DOHH2 (cell line): ENCODE data around the gene HNRNPA0.
"Not testable (repeated sequence)": the region's sequence is repeated elsewhere in the genome, so short reads cannot be mapped to it uniquely, and the experiment has no call there.

Experiments
- H3F3A ChIP-seq: fragments of 200-600 bp; sonication (generic), shearing (Covaris generic); 2 replicates; pipeline ENCODE4 v1.6.0; 2016; ENCODE audit warnings: antibody characterized with exemption, mild to moderate bottlenecking; ENCODE audit not compliant: control insufficient read depth, insufficient read depth
- H3K27ac ChIP-seq: fragments of 200-600 bp; sonication (generic); 2 replicates; pipeline ENCODE4 v1.5.1; 2014; ENCODE audit warnings: low read depth, mild to moderate bottlenecking, low read length, moderate library complexity
- H3K27me3 ChIP-seq: fragments of 200-600 bp; sonication (generic); 2 replicates; pipeline ENCODE4 v1.6.1; 2014; ENCODE audit warnings: mild to moderate bottlenecking, low read length, mixed read lengths; ENCODE audit not compliant: control insufficient read depth
- H3K36me3 ChIP-seq: fragments of 200-600 bp; sonication (generic); 2 replicates; pipeline ENCODE4 v1.6.1; 2014; ENCODE audit warnings: mild to moderate bottlenecking, low read length, moderate library complexity, mixed read lengths; ENCODE audit not compliant: control insufficient read depth
- H3K4me1 ChIP-seq: fragments of 200-600 bp; sonication (generic); 2 replicates; pipeline ENCODE4 v1.6.1; 2014; ENCODE audit warnings: mild to moderate bottlenecking, low read length, mixed read lengths; ENCODE audit not compliant: control insufficient read depth
- H3K4me2 ChIP-seq: fragments of 200-600 bp; sonication (generic); 2 replicates; pipeline ENCODE4 v1.6.0; 2014; ENCODE audit warnings: mild to moderate bottlenecking, low read length, moderate library complexity
- H3K4me3 ChIP-seq: fragments of 200-600 bp; sonication (generic); 2 replicates; pipeline ENCODE4 v1.5.1; 2014; ENCODE audit warnings: mild to moderate bottlenecking, low read length, mixed read lengths
- H3K79me2 ChIP-seq: fragments of 200-600 bp; sonication (generic); 2 replicates; pipeline ENCODE4 v1.6.1; 2014; ENCODE audit warnings: mild to moderate bottlenecking, low read length, mixed read lengths; ENCODE audit not compliant: control insufficient read depth
- H3K9me2 ChIP-seq: fragments of 200-600 bp; sonication (generic); replicated peaks from 2 replicates; pipeline ENCODE4 v1.6.1; 2014; ENCODE audit warnings: mild to moderate bottlenecking, low read length, mixed read lengths; ENCODE audit not compliant: control insufficient read depth
- H3K9me3 ChIP-seq: fragments of 200-600 bp; sonication (generic); 2 replicates; pipeline ENCODE4 v1.6.1; 2014; ENCODE audit warnings: antibody characterized with exemption, low read length, mixed read lengths; ENCODE audit not compliant: control insufficient read depth, insufficient read depth
- H4K20me1 ChIP-seq: fragments of 200-600 bp; sonication (generic); 2 replicates; pipeline ENCODE4 v1.6.0; 2014; ENCODE audit warnings: low read depth, mild to moderate bottlenecking, antibody characterized with exemption, low read length, moderate library complexity; ENCODE audit not compliant: control insufficient read depth, insufficient read depth
- CTCF ChIP-seq: fragments of 200-600 bp; sonication (generic); IDR thresholded peaks from one replicate; pipeline ENCODE4 v1.5.1; 2014; ENCODE audit warnings: antibody characterized with exemption, mild to moderate bottlenecking, low read depth, low read length; ENCODE audit not compliant: poor library complexity, severe bottlenecking
- EZH2phosphoT487 ChIP-seq: fragments of 200-600 bp; sonication (generic); IDR thresholded peaks from 2 replicates; pipeline ENCODE4 v1.6.1; 2017; ENCODE audit warnings: borderline replicate concordance, mild to moderate bottlenecking, antibody characterized with exemption, low read length, moderate library complexity, mixed read lengths

The HNRNPA0 gene

GRCh38 chr5:137791387-137791786, 37.2 kb upstream of the HNRNPA0 start:
- Histone ChIP-seq H3K27me3 (no peaks in the 10 kb centered on the region), H3K9me3 (no peaks in the 10 kb centered on the region), H3K9me2 (no peaks in the 10 kb centered on the region), H3F3A (no peaks in the 10 kb centered on the region), H3K4me3 (no peak overlapping the region), H4K20me1 (no peaks in the 10 kb centered on the region), H3K27ac (no peak overlapping the region), H3K4me1 (peaks cover 16% of the 10 kb centered on the region), H3K79me2 (no peaks in the 10 kb centered on the region), H3K36me3 (no peaks in the 10 kb centered on the region), H3K4me2 (no peak overlapping the region)
- TF ChIP-seq CTCF (no peak), EZH2phosphoT487 (no peak)

DNA sequence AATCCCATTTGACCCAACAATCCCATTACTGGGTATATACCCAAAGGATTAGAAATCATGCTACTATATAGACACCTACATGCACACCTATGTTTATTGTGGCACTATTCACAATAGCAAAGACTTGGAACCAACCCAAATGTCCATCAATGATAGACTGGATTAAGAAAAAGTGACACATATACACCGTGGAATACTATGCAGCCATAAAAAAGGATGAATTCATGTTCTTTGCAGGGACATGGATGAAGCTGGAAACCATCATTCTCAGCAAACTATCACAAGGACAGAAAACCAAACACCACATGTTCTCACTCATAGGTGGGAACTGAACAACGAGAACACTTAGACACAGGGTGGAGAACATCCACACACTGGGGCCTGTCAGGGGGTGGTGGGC, 34.4 kb upstream of the HNRNPA0 start:
- H3K4me1 ChIP-seq: peaks cover 17% of the 10 kb centered on the region
- not testable (repeated sequence) for H3F3A ChIP-seq, H3K9me2 ChIP-seq, H3K4me2 ChIP-seq, H3K36me3 ChIP-seq, H3K27ac ChIP-seq, H3K9me3 ChIP-seq, H3K27me3 ChIP-seq, H3K79me2 ChIP-seq, H4K20me1 ChIP-seq, H3K4me3 ChIP-seq

- Histone ChIP-seq H4K20me1 (no peaks in the 10 kb centered on the region), H3K4me2 (no peak overlapping the region; the same call in 1 of the 2 replicates), H3K79me2 (no peaks in the 10 kb centered on the region), H3K36me3 (no peaks in the 10 kb centered on the region), H3F3A (no peaks in the 10 kb centered on the region), H3K4me1 (peaks cover 29% of the 10 kb centered on the region), H3K27me3 (no peaks in the 10 kb centered on the region), H3K4me3 (no peak overlapping the region), H3K9me3 (no peaks in the 10 kb centered on the region), H3K27ac (no peak overlapping the region), H3K9me2 (no peaks in the 10 kb centered on the region)
- TF ChIP-seq EZH2phosphoT487 (no peak), CTCF (no peak)
These were observed 28.9 kb upstream of the HNRNPA0 start for GRCh38 chr5:137782984-137783536.

DNA sequence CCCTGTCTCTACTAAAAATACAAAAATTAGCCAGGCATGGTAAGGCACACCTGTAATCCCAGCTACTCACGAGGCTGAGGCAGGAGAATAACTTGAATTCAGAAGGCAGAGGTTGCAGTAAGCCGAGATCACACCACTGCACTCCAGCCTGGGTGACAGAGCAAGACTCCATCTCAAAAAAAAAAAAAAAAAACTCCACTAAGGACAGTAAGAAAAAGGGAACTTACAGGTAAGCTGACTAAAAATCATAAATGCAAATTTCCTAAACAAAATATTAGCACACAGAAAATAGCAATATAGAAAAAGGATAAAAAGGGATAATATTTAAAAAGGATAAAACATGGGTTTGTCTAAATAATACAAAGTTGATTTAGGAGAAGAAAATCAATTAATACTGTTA, 27.9 kb upstream of the HNRNPA0 start:
- no peaks in the 10 kb centered on the region for H3K9me3 ChIP-seq
- TF ChIP-seq EZH2phosphoT487: no peak
- TF ChIP-seq CTCF: no peak
- no peaks in the 10 kb centered on the region for H4K20me1 ChIP-seq
- H3K4me1 ChIP-seq: peaks cover 23% of the 10 kb centered on the region
- H3K36me3 ChIP-seq: no peaks in the 10 kb centered on the region
- no peaks in the 10 kb centered on the region for H3K9me2 ChIP-seq
- no peaks in the 10 kb centered on the region for H3K27me3 ChIP-seq
- H3F3A ChIP-seq: no peaks in the 10 kb centered on the region
- no peak overlapping the region for H3K27ac ChIP-seq
- H3K79me2 ChIP-seq: no peaks in the 10 kb centered on the region
- peak overlapping the region; percentile 13 for H3K4me2 ChIP-seq
- no peak overlapping the region for H3K4me3 ChIP-seq
